Thyroid gland (tissue), 4 donors: Measurements from ENCODE around the gene PVR. TPM values are rescaled to one million over a fixed set of nuclear protein-coding genes. Genes with fewer than 3 reads are reported as not detected.
"Not testable (repeated sequence)": the region's sequence is repeated elsewhere in the genome, so short reads cannot be mapped to it uniquely, and the experiment has no call there.

Experiments
- DNase-seq, 2 donors: peaks; one replicate each; pipeline ENCODE4 v3.0.0-alpha.2; 2019
- H3K27ac ChIP-seq, 3 donors: fragments of 200-600 bp; sonication (generic); 1 replicate in 2 of 3; 2 replicates in 1 of 3; pipeline ENCODE4 v1.5.1; 2016 to 2019; ENCODE audit warnings: mild to moderate bottlenecking in 1 of 3, moderate library complexity in 1 of 3
- H3K27me3 ChIP-seq: fragments of 200-600 bp; sonication (generic); one replicate; pipeline ENCODE4 v1.5.1; 2019
- H3K36me3 ChIP-seq, 2 donors: fragments of 200-600 bp; sonication (generic); one replicate each; pipeline ENCODE4 v1.5.1; 2016 to 2019
- H3K4me1 ChIP-seq, 2 donors: fragments of 200-600 bp; sonication (generic); one replicate each; pipeline ENCODE4 v1.5.1; 2017 to 2019
- H3K4me3 ChIP-seq, 3 donors: fragments of 200-600 bp; sonication (generic); replicated peaks in 1 of 3; 1 replicate in 2 of 3; 2 replicates in 1 of 3; pipeline ENCODE4 v1.5.1; 2016; ENCODE audit warnings: mild to moderate bottlenecking in 1 of 3
- H3K9me3 ChIP-seq: fragments of 200-600 bp; sonication (generic); one replicate; pipeline ENCODE4 v1.5.1; 2017
- CTCF ChIP-seq, 6 experiments: fragments of 200-600 bp in 3 of 6; fragments of 450-650 bp in 3 of 6; sonication (generic) in 3 of 6; IDR thresholded peaks; one replicate each; pipeline ENCODE4 v1.5.1; 2016 to 2019; ENCODE audit warnings: antibody characterized with exemption in 6 of 6, mild to moderate bottlenecking in 2 of 6, inconsistent platforms in 1 of 6, moderate library complexity in 1 of 6
- POLR2A ChIP-seq, 2 donors: fragments of 450-650 bp; IDR thresholded peaks; one replicate each; pipeline ENCODE4 v1.6.1; 2017; ENCODE audit warnings: antibody characterized with exemption in 2 of 2, mild to moderate bottlenecking in 2 of 2, moderate library complexity in 1 of 2
- WGBS, 2 donors: methylation state at CpG; one replicate each; pipeline ENCODE4 v1.1.5; 2017; 5-methylcytosine and 5-hydroxymethylcytosine counted together
- intact Hi-C: fragments of 100-400 bp; cut with DNase I; formaldehyde crosslinking; loops from one replicate; pipeline ENCODE4 v1.15.1; 2023
- total RNA-seq, 4 donors: library from RNA; depleted of rRNA; stranded (reverse); fragments of >200 nt; gene quantifications; one replicate each; pipeline ENCODE4 v1.2.3, GENCODE V29; 2016

PVR gene
- total RNA-seq, 4 donors from 2014 or later, result 25.4 to 36.5 (median 30.2) TPM

- Histone ChIP-seq H3K4me3 (no peak overlapping the region), H3K27ac (no peak overlapping the region), H3K9me3 (no peaks in the 10 kb centered on the region), H3K4me1 (no peaks in the 10 kb centered on the region), H3K27me3 (no peaks in the 10 kb centered on the region), H3K36me3 (no peaks in the 10 kb centered on the region)
- WGBS, 2 donors, result 85 to 93% methylated on average over 5 to 6 of the region's 6 CpGs
- DNase-seq, result no peak
- intact Hi-C loops, result no loop called here
- no peak for TF ChIP-seq POLR2A (IDR thresholded peaks at IDR 0.05)
- TF ChIP-seq CTCF (IDR thresholded peaks at IDR 0.05), result no peak
These were observed 63.0 kb downstream of the PVR start for GRCh38 chr19:44706506-44707236.

- Histone ChIP-seq H3K27ac (no peak overlapping the region), H3K36me3 (no peaks in the 10 kb centered on the region), H3K4me1 (peaks cover 6% of the 10 kb centered on the region in 2 donors), H3K27me3 (no peaks in the 10 kb centered on the region), H3K9me3 (no peaks in the 10 kb centered on the region), H3K4me3 (no peak overlapping the region)
- WGBS, 2 donors, result 93 to 94% methylated on average over 2 to 20 of the region's 20 CpGs
- DNase-seq, result no peak
- TF ChIP-seq POLR2A (IDR thresholded peaks at IDR 0.05), result no peak
- TF ChIP-seq CTCF (IDR thresholded peaks at IDR 0.05), result no peak
- intact Hi-C loops, result no loop called here
These were observed 64.1 kb downstream of the PVR start for GRCh38 chr19:44707794-44708193.

- TF ChIP-seq CTCF (IDR thresholded peaks at IDR 0.05) (no peak), POLR2A (IDR thresholded peaks at IDR 0.05) (no peak)
- intact Hi-C loops, result no loop called here
- Histone ChIP-seq H3K9me3 (no peaks in the 10 kb centered on the region), H3K4me3 (no peak overlapping the region), H3K36me3 (no peaks in the 10 kb centered on the region), H3K27me3 (no peaks in the 10 kb centered on the region), H3K4me1 (peaks cover 8 to 10% of the 10 kb centered on the region in 2 donors), H3K27ac (no peak overlapping the region)
- DNase-seq, result no peak
- 75 to 83% methylated on average over 5 of the region's 5 CpGs for WGBS, 2 donors
These were observed 65.2 kb downstream of the PVR start for GRCh38 chr19:44708940-44709339.

GRCh38 chr19:44709434-44710266 lies 65.9 kb downstream of the PVR start:
- intact Hi-C loops, DNase-seq, H3K4me3 ChIP-seq, H3K27me3 ChIP-seq, H3K4me1 ChIP-seq, H3K27ac ChIP-seq, H3K36me3 ChIP-seq, H3K9me3 ChIP-seq: not testable (repeated sequence)
- WGBS, 2 donors, result 76 to 88% methylated on average over 2 to 3 of the region's 4 CpGs

GRCh38 chr19:44710483-44710882 lies 66.8 kb downstream of the PVR start:
- no peak for DNase-seq
- TF ChIP-seq POLR2A (IDR thresholded peaks at IDR 0.05), result no peak
- no peak for TF ChIP-seq CTCF (IDR thresholded peaks at IDR 0.05)
- peaks cover 8 to 10% of the 10 kb centered on the region in 2 donors for H3K4me1 ChIP-seq
- intact Hi-C loops, result no loop called here
- no peak overlapping the region for H3K4me3 ChIP-seq
- 85 to 97% methylated on average over 14 of the region's 14 CpGs for WGBS, 2 donors
- H3K27ac ChIP-seq, result no peak overlapping the region
- no peaks in the 10 kb centered on the region for H3K36me3 ChIP-seq
- H3K9me3 ChIP-seq, result no peaks in the 10 kb centered on the region
- no peaks in the 10 kb centered on the region for H3K27me3 ChIP-seq
